Smooth muscle cell of the coronary artery (primary cell): ENCODE data around the gene DEFB125. TPM values are rescaled to one million over a fixed set of nuclear protein-coding genes. Genes with fewer than 3 reads are reported as not detected.

Source experiments
- total RNA-seq: library from RNA; depleted of rRNA; stranded (reverse); fragments of >200 nt; gene quantifications from 2 replicates; pipeline ENCODE4 v1.2.3, GENCODE V29; 2014; ENCODE audit warnings: low replicate concordance

The DEFB125 gene
- total RNA-seq = not detected in 2 replicates

GRCh38 chr20:87401-87800 lies at the start of gene DEFB125:
TSS of gene DEFB125 (plus strand) at chr20:87672. CDS start at chr20:87710, 38 bp downstream.

GRCh38 chr20:142290-142689 lies 54.8 kb downstream of the DEFB125 start, which contains the start of gene DEFB126:
TSS of gene DEFB126 (plus strand) at chr20:142590. CDS start at chr20:142629, 39 bp downstream.

Other genes with a start within 250 kb of the DEFB125 start
- gene DEFB126, start 54.9 kb downstream of the DEFB125 start, total RNA-seq = not detected in 2 replicates
- gene DEFB127, start 69.8 kb downstream of the DEFB125 start, total RNA-seq = not detected in 2 replicates
- not detected in 2 replicates for gene DEFB128, start 102.0 kb downstream of the DEFB125 start, total RNA-seq
- not detected in 2 replicates for gene DEFB129, start 139.6 kb downstream of the DEFB125 start, total RNA-seq
- gene DEFB132, start 170.1 kb downstream of the DEFB125 start, total RNA-seq = not detected in 2 replicates
- gene C20orf96, start 203.1 kb downstream of the DEFB125 start, total RNA-seq = 1.1 and 3.3 TPM in 2 replicates
- 8.3 and 15.0 TPM in 2 replicates for gene ZCCHC3, start 209.9 kb downstream of the DEFB125 start, total RNA-seq
- gene SOX12, start 237.9 kb downstream of the DEFB125 start, total RNA-seq = 2.1 and 2.8 TPM in 2 replicates